ENCODE data around the gene MKLN1. TPM values are rescaled to one million over a fixed set of nuclear protein-coding genes. Genes with fewer than 3 reads are reported as not detected.

MKLN1 gene
- total and polyA plus RNA-seq, 7 donors, result 6.6 to 68.1 (median 48.2) TPM

DNA sequence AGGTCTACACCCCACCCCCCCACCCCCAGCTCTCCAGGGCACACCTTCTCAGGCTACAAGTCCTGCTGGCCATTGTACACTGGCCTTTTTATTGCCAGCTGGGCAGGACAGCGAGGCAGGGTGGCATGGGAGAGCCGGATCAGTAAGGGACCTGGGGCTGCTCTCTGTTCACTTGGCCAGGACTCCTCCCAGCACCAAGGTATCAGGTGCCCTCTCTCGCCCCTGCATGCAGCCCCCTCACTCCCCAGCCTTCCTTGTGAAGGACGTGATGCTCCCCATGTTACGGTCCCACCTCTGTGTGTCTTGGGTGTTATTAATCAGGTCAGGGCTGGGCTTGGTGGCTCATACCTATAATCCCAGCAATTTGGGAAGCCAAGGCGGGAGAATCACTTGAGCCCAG, 202.5 kb downstream of the MKLN1 start:
- Histone ChIP-seq H3K27me3 (no peaks in the 10 kb centered on the region), H3K9me3 (no peaks in the 10 kb centered on the region), H3K27ac (no peak overlapping the region), H3K36me3 (no peaks in the 10 kb centered on the region), H3K4me1 (no peaks in the 10 kb centered on the region), H3K4me3 (no peak overlapping the region)
- 94% methylated on average over 6 of the region's 6 CpGs for WGBS, 2 donors
- intact Hi-C loops (cut with DNase I), result no loop called here
- TF ChIP-seq POLR2AphosphoS5 (IDR thresholded peaks at IDR 0.05) (no peak), EP300 (IDR thresholded peaks at IDR 0.05) (no peak), POLR2A (IDR thresholded peaks at IDR 0.05) (no peak)
- TF ChIP-seq, protein P1, sequence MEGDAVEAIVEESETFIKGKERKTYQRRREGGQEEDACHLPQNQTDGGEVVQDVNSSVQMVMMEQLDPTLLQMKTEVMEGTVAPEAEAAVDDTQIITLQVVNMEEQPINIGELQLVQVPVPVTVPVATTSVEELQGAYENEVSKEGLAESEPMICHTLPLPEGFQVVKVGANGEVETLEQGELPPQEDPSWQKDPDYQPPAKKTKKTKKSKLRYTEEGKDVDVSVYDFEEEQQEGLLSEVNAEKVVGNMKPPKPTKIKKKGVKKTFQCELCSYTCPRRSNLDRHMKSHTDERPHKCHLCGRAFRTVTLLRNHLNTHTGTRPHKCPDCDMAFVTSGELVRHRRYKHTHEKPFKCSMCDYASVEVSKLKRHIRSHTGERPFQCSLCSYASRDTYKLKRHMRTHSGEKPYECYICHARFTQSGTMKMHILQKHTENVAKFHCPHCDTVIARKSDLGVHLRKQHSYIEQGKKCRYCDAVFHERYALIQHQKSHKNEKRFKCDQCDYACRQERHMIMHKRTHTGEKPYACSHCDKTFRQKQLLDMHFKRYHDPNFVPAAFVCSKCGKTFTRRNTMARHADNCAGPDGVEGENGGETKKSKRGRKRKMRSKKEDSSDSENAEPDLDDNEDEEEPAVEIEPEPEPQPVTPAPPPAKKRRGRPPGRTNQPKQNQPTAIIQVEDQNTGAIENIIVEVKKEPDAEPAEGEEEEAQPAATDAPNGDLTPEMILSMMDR (IDR thresholded peaks at IDR 0.05), result no peak
- peak; percentile 46 for DNase-seq

DNA sequence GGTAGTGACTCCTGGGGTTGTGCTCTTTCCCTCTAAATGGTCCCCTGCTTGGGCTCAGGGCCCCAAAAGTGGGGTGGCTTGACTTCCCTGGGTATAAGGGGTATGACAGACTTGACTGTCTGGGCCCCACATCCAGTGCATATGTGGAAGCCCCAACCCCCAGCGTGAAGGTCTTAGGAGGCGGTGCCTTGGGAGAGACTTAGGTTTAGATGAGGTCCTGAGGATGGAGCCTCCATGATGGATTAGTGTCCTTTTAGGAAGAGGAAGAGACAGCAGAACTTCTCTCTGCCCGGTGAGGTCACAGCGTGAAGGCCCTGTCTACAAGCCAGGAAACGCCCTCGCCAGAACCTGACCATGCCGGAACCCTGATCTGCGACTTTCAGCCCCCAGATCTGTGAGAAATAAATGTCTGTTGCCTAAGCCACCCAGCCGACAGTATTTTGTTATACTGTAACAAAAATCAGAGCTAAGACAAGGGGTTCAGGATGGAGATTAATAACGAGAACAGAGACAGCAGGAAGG, 205.0 kb downstream of the MKLN1 start:
- peaks cover 0 to 4% (median 0%) of the 10 kb centered on the region in 4 donors for H3K4me1 ChIP-seq
- no peaks in the 10 kb centered on the region for H3K36me3 ChIP-seq
- no peaks in the 10 kb centered on the region for H3K27me3 ChIP-seq
- DNase-seq, result peak; percentile 57
- WGBS, 2 donors, result 87 to 88% methylated on average over 10 of the region's 10 CpGs
- H3K27ac ChIP-seq, result peak overlapping the region in 1 of 4 donors; percentile 52
- TF ChIP-seq POLR2A (IDR thresholded peaks at IDR 0.05) (no peak), EP300 (IDR thresholded peaks at IDR 0.05) (no peak), POLR2AphosphoS5 (IDR thresholded peaks at IDR 0.05) (no peak)
- TF ChIP-seq, protein P1 (IDR thresholded peaks at IDR 0.05), result no peak
- no peak overlapping the region for H3K4me3 ChIP-seq
- no peaks in the 10 kb centered on the region for H3K9me3 ChIP-seq
- intact Hi-C loops (cut with DNase I), result no loop called here

DNA sequence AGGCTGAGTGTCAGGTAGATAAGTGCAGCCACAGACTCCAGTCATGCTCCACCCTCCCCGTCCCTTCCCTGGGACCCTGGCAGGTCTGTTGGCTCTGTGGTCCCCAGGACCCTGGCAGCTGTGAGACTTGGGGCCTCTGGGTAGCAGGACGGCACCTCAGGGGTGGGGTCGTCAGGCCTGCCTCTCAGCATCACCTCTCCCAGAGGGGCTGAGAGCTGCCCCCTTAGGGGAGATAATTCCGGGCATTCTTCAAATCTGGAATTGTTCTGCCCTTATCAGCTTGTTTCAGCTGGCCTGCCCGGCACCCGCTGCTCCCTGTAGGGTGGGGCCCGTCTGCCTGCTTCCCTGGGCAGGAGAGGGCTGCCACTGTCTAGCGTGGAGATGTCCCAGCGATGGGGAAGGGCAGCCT, 205.5 kb downstream of the MKLN1 start:
- no peak overlapping the region for H3K4me3 ChIP-seq
- peak overlapping the region in 1 of 4 donors; percentile 52 for H3K27ac ChIP-seq
- 40 to 75% methylated on average over 9 of the region's 9 CpGs for WGBS, 2 donors
- no peaks in the 10 kb centered on the region for H3K36me3 ChIP-seq
- H3K9me3 ChIP-seq, result no peaks in the 10 kb centered on the region
- no peaks in the 10 kb centered on the region for H3K27me3 ChIP-seq
- DNase-seq, result peak; percentile 56
- no peak for TF ChIP-seq EP300 (IDR thresholded peaks at IDR 0.05)
- TF ChIP-seq, protein P1 (IDR thresholded peaks at IDR 0.05), result no peak
- TF ChIP-seq POLR2AphosphoS5 (IDR thresholded peaks at IDR 0.05), result no peak
- TF ChIP-seq POLR2A (IDR thresholded peaks at IDR 0.05), result no peak
- intact Hi-C loops (cut with DNase I), result no loop called here
- peaks cover 0 to 9% (median 3%) of the 10 kb centered on the region in 4 donors for H3K4me1 ChIP-seq

DNA sequence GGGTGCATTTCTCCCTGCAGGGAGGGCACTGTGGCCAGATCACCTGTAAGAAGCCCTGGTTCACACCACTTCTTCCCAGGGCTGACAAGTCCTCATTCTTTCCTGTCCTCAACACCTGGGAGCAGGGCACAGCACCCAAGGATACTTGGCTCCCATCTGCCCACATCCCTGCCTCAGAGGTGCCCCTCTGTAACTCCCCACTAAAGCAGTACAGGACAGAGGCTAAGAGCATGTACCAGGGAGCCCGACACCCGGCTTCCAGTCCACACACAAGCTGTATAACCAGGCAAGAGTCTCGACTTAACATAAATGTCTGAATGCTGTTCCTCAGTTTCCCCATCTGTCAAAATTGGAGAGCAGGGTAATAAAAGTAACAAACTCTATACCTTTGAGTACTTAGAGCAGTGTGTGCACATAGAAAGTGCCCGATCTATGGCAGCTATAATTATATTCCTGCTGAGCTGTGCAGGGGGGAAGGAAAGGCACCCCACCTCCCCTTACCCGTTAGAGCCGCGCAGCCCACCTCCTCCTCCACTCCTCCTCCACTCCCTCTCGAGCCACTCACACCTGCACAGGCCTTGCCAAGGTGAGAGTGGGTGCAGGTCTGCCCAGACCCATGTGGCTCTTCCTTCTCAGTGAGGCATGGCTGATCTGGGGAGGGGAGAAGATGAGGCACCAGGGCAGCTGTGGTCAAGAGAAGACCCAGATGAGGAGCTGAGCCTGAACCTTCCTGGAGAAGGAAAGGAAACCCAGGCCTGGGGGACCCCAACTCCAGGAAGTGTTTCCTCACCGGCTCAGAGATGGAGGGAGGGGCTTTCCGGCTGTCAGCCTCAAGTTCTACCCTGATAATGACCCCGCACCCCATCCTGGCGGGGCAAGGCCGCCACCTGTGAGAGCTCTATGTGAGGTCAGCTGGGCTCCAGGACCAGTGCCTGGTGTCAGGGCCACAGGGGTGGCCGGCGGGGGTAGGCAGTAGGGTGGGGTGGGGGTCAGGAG, 206.2 kb downstream of the MKLN1 start:
- Histone ChIP-seq H3K36me3 (no peaks in the 10 kb centered on the region), H3K4me1 (peaks cover 0 to 16% (median 10%) of the 10 kb centered on the region in 4 donors), H3K9me3 (no peaks in the 10 kb centered on the region), H3K4me3 (no peak overlapping the region), H3K27ac (peak overlapping the region in 1 of 4 donors; percentile 52), H3K27me3 (no peaks in the 10 kb centered on the region)
- WGBS, 2 donors, result 86 to 89% methylated on average over 15 of the region's 15 CpGs
- TF ChIP-seq POLR2AphosphoS5 (IDR thresholded peaks at IDR 0.05) (no peak), EP300 (IDR thresholded peaks at IDR 0.05) (no peak), POLR2A (IDR thresholded peaks at IDR 0.05) (no peak)
- TF ChIP-seq, protein P1 (IDR thresholded peaks at IDR 0.05), result no peak
- peak; percentile 48 for DNase-seq
- intact Hi-C loops (cut with DNase I), result no loop called here
